HepG2 (cell line): ENCODE data around the gene ALDH4A1. TPM values are rescaled to one million over a fixed set of nuclear protein-coding genes. Genes with fewer than 3 reads are reported as not detected.

Source experiments
- ATAC-seq: fragments of 200-7000 bp; cut with Tn5 transposase; 3 replicates; pipeline ENCODE4 v1.9.1; 2020; ENCODE audit warnings: mild to moderate bottlenecking, moderate library complexity
- BruUV-seq: library from RNA; stranded (reverse); fragments of 400-500 nt; replicated peaks from 2 replicates; lab custom pipeline; 2021; lab: Mats Ljungman, UMichigan
- CTCF ChIA-PET: fragments of 300-600 bp; formaldehyde crosslinking; extraction: SDS; loops from one replicate; lab custom pipeline; 2021; ENCODE audit warnings: low total read pairs, inconsistent platforms, low intra/inter-chr PET ratio; lab: Yijun Ruan, JAX
- POLR2A ChIA-PET: fragments of 350-600 bp; sonication (Branson Sonifier 250); formaldehyde crosslinking; loops from one replicate; lab custom pipeline; 2020; ENCODE audit warnings: antibody characterized with exemption, inconsistent platforms; lab: Yijun Ruan, JAX
- DNase-seq: peaks from one replicate; pipeline ENCODE4 v3.0.0-alpha.2; 2015; ENCODE audit warnings: low spot score
- FAIRE-seq: peaks from 3 replicates; lab custom pipeline; 2011; peaks lifted over from hg19 to GRCh38; lab: Jason Lieb, UNC
- H2AFZ ChIP-seq: one replicate; pipeline ENCODE4 v1.6.1; 2011; ENCODE audit warnings: low read length, inconsistent platforms
- H3K27ac ChIP-seq: fragments of 300-600 bp; 3 replicates; pipeline ENCODE4 v1.8.0; 2011; ENCODE audit warnings: mixed run types, mild to moderate bottlenecking, mixed read lengths, low read length, inconsistent platforms; ENCODE audit not compliant: insufficient read depth; ENCODE audit errors: extremely low read length
- H3K27me3 ChIP-seq, 2 experiments: fragments of 200-600 bp in 1 of 2; 2 replicates in 1 of 2; 3 replicates in 1 of 2; pipeline versions ENCODE4 v1.6.0 to v1.8.0; 2011; ENCODE audit warnings: low read length in 2 of 2, mild to moderate bottlenecking in 2 of 2, moderate library complexity in 2 of 2, inconsistent platforms in 1 of 2; ENCODE audit not compliant: insufficient read depth in 2 of 2, control insufficient read depth in 1 of 2
- H3K36me3 ChIP-seq, 2 experiments: fragments of 200-600 bp in 1 of 2; replicated peaks in 1 of 2; 2 replicates in 1 of 2; 3 replicates in 1 of 2; pipeline versions ENCODE4 v1.5.1 to v1.8.0; 2011; ENCODE audit warnings: low read length in 2 of 2, inconsistent platforms in 1 of 2; ENCODE audit not compliant: insufficient read depth in 2 of 2, control insufficient read depth in 1 of 2
- H3K4me1 ChIP-seq: 2 replicates; pipeline ENCODE4 v1.5.1; 2012; ENCODE audit warnings: low read length, inconsistent platforms; ENCODE audit not compliant: insufficient read depth
- H3K4me2 ChIP-seq: 2 replicates; pipeline ENCODE4 v1.6.0; 2011; ENCODE audit warnings: low read depth, low read length, inconsistent platforms
- H3K4me3 ChIP-seq, 3 experiments: fragments of 200-600 bp in 1 of 3; sonication (generic), shearing (Covaris generic) in 1 of 3; replicated peaks in 1 of 3; 2 replicates each; pipeline ENCODE4 v1.5.1; 2011 to 2016; ENCODE audit warnings: low read length in 3 of 3, inconsistent platforms in 2 of 3, low read depth in 2 of 3, mild to moderate bottlenecking in 2 of 3, control low read depth in 1 of 3, mixed read lengths in 1 of 3; ENCODE audit not compliant: insufficient read depth in 1 of 3
- H3K79me2 ChIP-seq: one replicate; pipeline ENCODE4 v1.6.1; 2011; ENCODE audit warnings: low read length, inconsistent platforms; ENCODE audit not compliant: insufficient read depth
- H3K9ac ChIP-seq: 2 replicates; pipeline ENCODE4 v1.6.0; 2011; ENCODE audit warnings: mild to moderate bottlenecking, low read depth, low read length, inconsistent platforms; ENCODE audit not compliant: insufficient read depth
- H3K9me3 ChIP-seq: 2 replicates; pipeline ENCODE4 v1.5.1; 2012; ENCODE audit warnings: mild to moderate bottlenecking, low read length
- H4K20me1 ChIP-seq: 2 replicates; pipeline ENCODE4 v1.6.0; 2011; ENCODE audit warnings: inconsistent platforms, mild to moderate bottlenecking, low read length, moderate library complexity; ENCODE audit not compliant: insufficient read depth
- CENPX ChIP-seq: sonication (generic); formaldehyde crosslinking; IDR thresholded peaks from 2 replicates; pipeline ENCODE4 v1.9.0; 2021; ENCODE audit warnings: mild to moderate bottlenecking, missing genetic modification reagents, moderate library complexity
- CHD4 ChIP-seq: fragments of 200-600 bp; sonication (generic); IDR thresholded peaks from 2 replicates; pipeline ENCODE4 v1.7.0; 2017; ENCODE audit warnings: mild to moderate bottlenecking, low read length, borderline replicate concordance
- HNRNPUL1 ChIP-seq: fragments of 200-400 bp; formaldehyde crosslinking; IDR thresholded peaks from 2 replicates; pipeline ENCODE4 v1.6.1; 2017; ENCODE audit warnings: low read depth, mild to moderate bottlenecking, low read length, moderate library complexity
- JUND ChIP-seq: sonication (generic); formaldehyde crosslinking; IDR thresholded peaks from 2 replicates; pipeline ENCODE4 v1.8.0; 2022; ENCODE audit warnings: mild to moderate bottlenecking, missing genetic modification reagents
- LRRFIP1 ChIP-seq: sonication (generic); formaldehyde crosslinking; conservative IDR thresholded peaks from 2 replicates; pipeline ENCODE4 v1.4.0; 2020; ENCODE audit warnings: missing genetic modification reagents
- MIER3 ChIP-seq: IDR thresholded peaks from 2 replicates; pipeline ENCODE4 v1.6.1; 2016; ENCODE audit warnings: missing compliant biosample characterization, borderline replicate concordance
- NR2F1 ChIP-seq, 2 experiments: fragments of 450-650 bp in 1 of 2; formaldehyde crosslinking in 1 of 2; IDR thresholded peaks; 2 replicates each; pipeline versions ENCODE4 v1.5.0 to v1.6.1; 2016 to 2020; ENCODE audit warnings: mild to moderate bottlenecking in 1 of 2, missing compliant biosample characterization in 1 of 2, missing genetic modification reagents in 1 of 2, moderate library complexity in 1 of 2
- SMAD9 ChIP-seq: sonication (generic); formaldehyde crosslinking; IDR thresholded peaks from 2 replicates; pipeline ENCODE4 v1.5.1; 2020; ENCODE audit warnings: mild to moderate bottlenecking, missing genetic modification reagents
- ZBTB25 ChIP-seq: IDR thresholded peaks from 2 replicates; pipeline ENCODE4 v1.6.1; 2018; ENCODE audit warnings: missing genetic modification reagents
- ZBTB42 ChIP-seq: sonication (generic); formaldehyde crosslinking; IDR thresholded peaks from 2 replicates; pipeline ENCODE4 v1.5.0; 2020; ENCODE audit warnings: mild to moderate bottlenecking, missing genetic modification reagents
- WGBS: methylation state at CpG from one replicate; pipeline ENCODE4 v1.1.6; 2017; ENCODE audit warnings: low lambda C conversion rate; 5-methylcytosine and 5-hydroxymethylcytosine counted together
- in situ Hi-C: cut with HindIII; loops from 2 replicates; pipeline ENCODE4 v1.10.0; 2017; ENCODE audit warnings: low pct_unique_long_range_greater_than_20kb; ENCODE audit not compliant: extremely low pct_ligation_motif_present
- intact Hi-C: fragments of 100-400 bp; cut with micrococcal nuclease; formaldehyde crosslinking; loops from one replicate; pipeline ENCODE4 v1.10.0; 2022; ENCODE audit not compliant: unreplicated experiment
- polyA plus RNA-seq, 8 experiments: library from polyadenylated mRNA; depleted of rRNA in 3 of 8; stranded (reverse) in 7 of 8; unstranded in 1 of 8; fragments of >200 nt; fragmentation: Illumina TruSeq in 4 of 8; extraction: Trizol in 4 of 8; gene quantifications; 2 replicates each; pipeline versions ENCODE4 v1.2.1 to v1.2.3, GENCODE V29; 2011 to 2016; ENCODE audit warnings: low read depth in 4 of 8, missing spikeins in 1 of 8, mixed read lengths in 1 of 8; ENCODE audit not compliant: insufficient read depth in 1 of 8
- total RNA-seq, 5 experiments: library from RNA; depleted of rRNA; stranded (reverse); fragments of >200 nt; fragmentation: Illumina TruSeq; extraction: Trizol; gene quantifications; 2 replicates each; pipeline ENCODE4 v1.2.3, GENCODE V29; 2016; ENCODE audit warnings: low read depth in 1 of 5

ALDH4A1 gene
- total and polyA plus RNA-seq, 2 of the 13 experiments (the other 11 are each of a cell fraction or from before 2014, with no cell fraction given): 76.4 to 240 TPM

- TF ChIP-seq JUND (CRISPR knock-in tag) (no peak), SMAD9 (CRISPR knock-in tag) (no peak), NR2F1 (CRISPR knock-in tag; IDR thresholded peaks at IDR 0.05) (no peak), MIER3 (CRISPR knock-in tag) (no peak), CENPX (CRISPR knock-in tag) (no peak), ZBTB42 (no peak), ZBTB25 (CRISPR knock-in tag) (no peak), LRRFIP1 (CRISPR knock-in tag) (no peak), CHD4 (no peak), HNRNPUL1 (no peak)
- Histone ChIP-seq H3K4me3 (no peak overlapping the region), H3K27ac (no peak overlapping the region), H3K4me2 (no peak overlapping the region), H3K36me3 (no peaks in the 10 kb centered on the region), H3K9ac (no peak overlapping the region), H3K27me3 (peaks cover 0 to 32% of the 10 kb centered on the region in 2 experiments; a peak in 3 of 5 replicates), H3K79me2 (no peaks in the 10 kb centered on the region), H3K9me3 (no peaks in the 10 kb centered on the region), H2AFZ (no peak overlapping the region), H3K4me1 (no peaks in the 10 kb centered on the region), H4K20me1 (no peaks in the 10 kb centered on the region)
- intact Hi-C loops: no loop called here
- no peak for DNase-seq
- WGBS: 11% methylated on average over 5 of the region's 6 CpGs
- ChIA-PET POLR2A (no interaction called here), CTCF (no interaction called here)
- no peak for ATAC-seq
- in situ Hi-C loops: no loop called here
- no peak for FAIRE-seq
- no TSS peak for BruUV-seq
Measured at GRCh38 chr1:18852501-18852900, 49.9 kb downstream of the ALDH4A1 start.
